Measurements from ENCODE around the gene CSTF1.
A peak's percentile ranks its signal among the peaks of the same experiment; 100 is the strongest.

The CSTF1 gene

GRCh38 chr20:56348746-56349145 lies 43.7 kb upstream of the CSTF1 start:
- TF ChIP-seq CTCF (conservative IDR thresholded peaks at IDR 0.05; ENCODE audit: control insufficient read depth, insufficient read depth, low read depth, low read length), result no peak
- DNase-seq (ENCODE audit: low read depth), result peak; percentile 17
- no peak overlapping the region for H3K4me3 ChIP-seq (ENCODE audit: control insufficient read depth, low read depth, low read length)

GRCh38 chr20:56350842-56351241 lies 41.6 kb upstream of the CSTF1 start:
- DNase-seq (ENCODE audit: low read depth), result no peak
- H3K4me3 ChIP-seq (ENCODE audit: control insufficient read depth, low read depth, low read length), result no peak overlapping the region
- no peak for TF ChIP-seq CTCF (conservative IDR thresholded peaks at IDR 0.05; ENCODE audit: control insufficient read depth, insufficient read depth, low read depth, low read length)

- DNase-seq (ENCODE audit: low read depth), result peak; percentile 47
Observed at GRCh38 chr20:56352345-56353055, 39.9 kb upstream of the CSTF1 start.

GRCh38 chr20:56353356-56353755 lies 39.1 kb upstream of the CSTF1 start:
- TF ChIP-seq CTCF (conservative IDR thresholded peaks at IDR 0.05; ENCODE audit: control insufficient read depth, insufficient read depth, low read depth, low read length), result no peak
- no peak for DNase-seq (ENCODE audit: low read depth)
- H3K4me3 ChIP-seq (ENCODE audit: control insufficient read depth, low read depth, low read length), result no peak overlapping the region

More at GRCh38 chr20:56352345-56353055, 39.9 kb upstream of the CSTF1 start:
- no peak overlapping the region for H3K4me3 ChIP-seq (ENCODE audit: control insufficient read depth, low read depth, low read length)
- TF ChIP-seq CTCF (conservative IDR thresholded peaks at IDR 0.05; ENCODE audit: control insufficient read depth, insufficient read depth, low read depth, low read length), result no peak

- no peak for TF ChIP-seq CTCF (conservative IDR thresholded peaks at IDR 0.05; ENCODE audit: control insufficient read depth, insufficient read depth, low read depth, low read length)
- DNase-seq (ENCODE audit: low read depth), result no peak
- peak overlapping the region; percentile 32 for H3K4me3 ChIP-seq (ENCODE audit: control insufficient read depth, low read depth, low read length)
Observed at GRCh38 chr20:56358070-56358469, 34.4 kb upstream of the CSTF1 start.

- peak; percentile 85 for DNase-seq (ENCODE audit: low read depth)
- H3K4me3 ChIP-seq (ENCODE audit: control insufficient read depth, low read depth, low read length), result peak within 1 kb of the TSS; percentile 77
- TF ChIP-seq CTCF (conservative IDR thresholded peaks at IDR 0.05; ENCODE audit: control insufficient read depth, insufficient read depth, low read depth, low read length), result no peak
Observed at GRCh38 chr20:56358600-56359211, 33.7 kb upstream of the CSTF1 start, which contains the start of gene FAM210B. FAM210B (plus strand) TSS chr20:56358974; CDS start chr20:56359006, 32 bp downstream.

All from fibroblast of mammary gland (primary cell).